ENCODE measurements around the gene NCK2. TPM values are rescaled to one million over a fixed set of nuclear protein-coding genes. Genes with fewer than 3 reads are reported as not detected.

NCK2 gene
- polyA plus RNA-seq, 2 of the 4 experiments (the other 2 are of a cell fraction), result 17.1 to 17.8 TPM

GRCh38 chr2:105754994-105755393 is 10.3 kb downstream of the NCK2 start:
- DNase-seq (ENCODE audit: low read depth in 1 of 2, low spot score in 1 of 2) (no peak), FAIRE-seq (no peak), ATAC-seq (no peak)
- 77% methylated on average over 6 of the region's 6 CpGs for WGBS (ENCODE audit: missing lambda C conversion rate)
- H3K27ac ChIP-seq, result no peak overlapping the region
- no peaks in the 10 kb centered on the region for H3K9me3 ChIP-seq
- H3K4me2 ChIP-seq, result no peak overlapping the region
- H3K4me1 ChIP-seq, result no peaks in the 10 kb centered on the region
- TF ChIP-seq HEYL (CRISPR knock-in tag; IDR thresholded peaks at IDR 0.05), result no peak
- TF ChIP-seq TP53 (CRISPR knock-in tag; IDR thresholded peaks at IDR 0.05), result no peak
- no peak for TF ChIP-seq HES2 (IDR thresholded peaks at IDR 0.05)
- TF ChIP-seq USF2 (IDR thresholded peaks at IDR 0.05), result no peak
- TF ChIP-seq CBX2 (IDR thresholded peaks at IDR 0.05; ENCODE audit: borderline replicate concordance, low read depth), result no peak
- no peak for TF ChIP-seq EP300 (IDR thresholded peaks at IDR 0.05)
- no peak for TF ChIP-seq NPAS2 (CRISPR knock-in tag; IDR thresholded peaks at IDR 0.05; ENCODE audit: borderline replicate concordance)
- no peak for TF ChIP-seq POLR2A (IDR thresholded peaks at IDR 0.05; ENCODE audit: low read length)
- TF ChIP-seq BHLHE40 (IDR thresholded peaks at IDR 0.05; ENCODE audit: low read depth, low read length), result no peak
- no peak for TF ChIP-seq RNF2 (IDR thresholded peaks at IDR 0.05; ENCODE audit: borderline replicate concordance, low read depth)
- TF ChIP-seq HDAC2 (IDR thresholded peaks at IDR 0.05), result no peak
- TF ChIP-seq MAFK (IDR thresholded peaks at IDR 0.05; ENCODE audit: partially characterized antibody), result no peak
- TF ChIP-seq REST (IDR thresholded peaks at IDR 0.05), result no peak
- TF ChIP-seq ZFP36 (IDR thresholded peaks at IDR 0.05; ENCODE audit: borderline replicate concordance, partially characterized antibody), result no peak
- no peak for TF ChIP-seq CHD4 (IDR thresholded peaks at IDR 0.05; ENCODE audit: borderline replicate concordance)
- no peak for TF ChIP-seq FOSL2 (IDR thresholded peaks at IDR 0.05)
- TF ChIP-seq FOSL2 (CRISPR knock-in tag; IDR thresholded peaks at IDR 0.05), result no peak
- no peak for TF ChIP-seq BCL3 (IDR thresholded peaks at IDR 0.05)
- TF ChIP-seq HOXB13 (CRISPR knock-in tag; IDR thresholded peaks at IDR 0.05; ENCODE audit: low read depth), result no peak
- no peak for TF ChIP-seq KDM5A (IDR thresholded peaks at IDR 0.05)
- no peak overlapping the region for H3K4me3 ChIP-seq
- POLR2A ChIA-PET, result no interaction called here
- CTCF ChIA-PET, result interaction anchor here (1.2 kb wide), 1 partner anchor 8 kb away, joined by 4 read pairs; no protein-coding TSS in a partner anchor

- ChIA-PET CTCF (interaction anchor here (1.2 kb wide), 1 partner anchor 9 kb away, joined by 4 read pairs; no protein-coding TSS in a partner anchor), POLR2A (no interaction called here)
- Histone ChIP-seq H3K9me3 (no peaks in the 10 kb centered on the region), H3K4me2 (no peak overlapping the region), H3K27ac (no peak overlapping the region), H3K4me3 (no peak overlapping the region), H3K4me1 (no peaks in the 10 kb centered on the region)
- FAIRE-seq (no peak), DNase-seq (ENCODE audit: low read depth in 1 of 2, low spot score in 1 of 2) (no peak), ATAC-seq (no peak)
- 90% methylated on average over 4 of the region's 4 CpGs for WGBS (ENCODE audit: missing lambda C conversion rate)
- TF ChIP-seq RFX5 (IDR thresholded peaks at IDR 0.05) (no peak), CBX8 (IDR thresholded peaks at IDR 0.05) (no peak), FOXS1 (CRISPR knock-in tag; IDR thresholded peaks at IDR 0.05) (no peak), RAD21 (conservative IDR thresholded peaks at IDR 0.05 in 1 of 2, IDR thresholded peaks at IDR 0.05 in 1 of 2) (no peak), HDAC2 (IDR thresholded peaks at IDR 0.05) (no peak), JUNB (IDR thresholded peaks at IDR 0.05) (no peak), BCL3 (IDR thresholded peaks at IDR 0.05) (no peak), HOXB5 (CRISPR knock-in tag; IDR thresholded peaks at IDR 0.05) (no peak), TP53 (CRISPR knock-in tag; IDR thresholded peaks at IDR 0.05) (no peak), MAFK (IDR thresholded peaks at IDR 0.05; ENCODE audit: partially characterized antibody) (no peak), BHLHE40 (IDR thresholded peaks at IDR 0.05; ENCODE audit: low read depth, low read length) (no peak), ZNF302 (CRISPR knock-in tag; IDR thresholded peaks at IDR 0.05) (no peak), POLR2A (IDR thresholded peaks at IDR 0.05; ENCODE audit: low read length) (no peak), RNF2 (IDR thresholded peaks at IDR 0.05; ENCODE audit: borderline replicate concordance, low read depth) (no peak), PBX3 (IDR thresholded peaks at IDR 0.05) (no peak), HES2 (IDR thresholded peaks at IDR 0.05) (no peak)
Observed at GRCh38 chr2:105755895-105756294, 11.2 kb downstream of the NCK2 start.

Data from A549 (cell line).